ENCODE measurements around the gene XAGE2.
"Not testable (repeated sequence)": the region's sequence is repeated elsewhere in the genome, so short reads cannot be mapped to it uniquely, and the experiment has no call there.

The XAGE2 gene

GRCh38 chrX:52368368-52369055, at the start of gene XAGE2:
TSS of gene XAGE2 (plus strand) at chrX:52369021. CDS start at chrX:52370015, 994 bp downstream.
- no peak for DNase-seq

- DNase-seq: no peak
These were observed 31.4 kb upstream of the XAGE2 start for GRCh38 chrX:52337410-52337809.

- no peak for DNase-seq
These were observed 27.3 kb upstream of the XAGE2 start for GRCh38 chrX:52341493-52341892.

- not testable (repeated sequence) for DNase-seq
These were observed 25.7 kb upstream of the XAGE2 start for GRCh38 chrX:52343131-52343530.

GRCh38 chrX:52345402-52345801, 23.4 kb upstream of the XAGE2 start:
- peak; percentile 1 to 41 for DNase-seq

- DNase-seq: no peak
These were observed 22.4 kb upstream of the XAGE2 start for GRCh38 chrX:52346174-52347165.

- DNase-seq: no peak
These were observed 19.1 kb upstream of the XAGE2 start for GRCh38 chrX:52349681-52350080.

- no peak for DNase-seq
These were observed 16.3 kb upstream of the XAGE2 start for GRCh38 chrX:52352551-52352950.

- no peak for DNase-seq
These were observed 15.0 kb upstream of the XAGE2 start for GRCh38 chrX:52353838-52354237.

GRCh38 chrX:52355108-52355507, 13.7 kb upstream of the XAGE2 start:
- DNase-seq: no peak

GRCh38 chrX:52359614-52360232, 9.1 kb upstream of the XAGE2 start:
- DNase-seq: peak in 1 of 2 experiments; percentile 15

GRCh38 chrX:52361941-52362340, 6.9 kb upstream of the XAGE2 start:
- DNase-seq: no peak

GRCh38 chrX:52363247-52363883, 5.5 kb upstream of the XAGE2 start:
- DNase-seq: no peak

GRCh38 chrX:52378870-52379269, 10.0 kb downstream of the XAGE2 start:
- no peak for DNase-seq

GRCh38 chrX:52380993-52381392, 12.2 kb downstream of the XAGE2 start:
- DNase-seq: no peak

- no peak for DNase-seq
These were observed 41.9 kb downstream of the XAGE2 start for GRCh38 chrX:52410439-52411394.

GRCh38 chrX:52415304-52415703, 46.5 kb downstream of the XAGE2 start:
- DNase-seq: no peak

GRCh38 chrX:52416816-52417215, 48.0 kb downstream of the XAGE2 start:
- DNase-seq: no peak

GRCh38 chrX:52420824-52421443, 52.1 kb downstream of the XAGE2 start:
- no peak for DNase-seq

GRCh38 chrX:52422884-52423283, 54.1 kb downstream of the XAGE2 start:
- DNase-seq: no peak

- no peak for DNase-seq
These were observed 55.8 kb downstream of the XAGE2 start for GRCh38 chrX:52424656-52425055.

Measured in NCI-H446 (cell line).